NAMALWA (cell line): ENCODE data around the gene CDH8.

Experiments
- DNase-seq: peaks from one replicate; pipeline ENCODE4 v3.0.0-alpha.2; 2015; ENCODE audit warnings: low spot score

Gene CDH8

DNA sequence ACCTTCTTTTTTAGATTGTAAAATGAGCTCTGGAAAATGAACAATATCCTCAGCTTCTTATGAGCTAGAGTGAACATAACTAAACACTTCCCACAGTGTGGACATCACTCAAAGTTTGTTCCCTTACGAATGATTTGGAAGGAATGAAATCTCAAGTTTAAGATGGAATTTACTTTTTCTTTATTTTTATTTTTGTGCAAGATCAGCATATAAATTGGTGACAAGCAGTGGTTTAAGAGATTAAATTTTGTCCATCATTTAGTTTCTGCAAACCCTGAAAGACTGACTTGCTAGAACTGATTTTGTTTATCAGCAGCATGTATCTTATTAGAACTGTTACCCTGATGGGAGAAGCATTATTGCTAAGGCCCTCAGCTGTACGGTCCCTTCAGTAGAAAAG, 420.1 kb downstream of the CDH8 start:
- DNase-seq: no peak

DNA sequence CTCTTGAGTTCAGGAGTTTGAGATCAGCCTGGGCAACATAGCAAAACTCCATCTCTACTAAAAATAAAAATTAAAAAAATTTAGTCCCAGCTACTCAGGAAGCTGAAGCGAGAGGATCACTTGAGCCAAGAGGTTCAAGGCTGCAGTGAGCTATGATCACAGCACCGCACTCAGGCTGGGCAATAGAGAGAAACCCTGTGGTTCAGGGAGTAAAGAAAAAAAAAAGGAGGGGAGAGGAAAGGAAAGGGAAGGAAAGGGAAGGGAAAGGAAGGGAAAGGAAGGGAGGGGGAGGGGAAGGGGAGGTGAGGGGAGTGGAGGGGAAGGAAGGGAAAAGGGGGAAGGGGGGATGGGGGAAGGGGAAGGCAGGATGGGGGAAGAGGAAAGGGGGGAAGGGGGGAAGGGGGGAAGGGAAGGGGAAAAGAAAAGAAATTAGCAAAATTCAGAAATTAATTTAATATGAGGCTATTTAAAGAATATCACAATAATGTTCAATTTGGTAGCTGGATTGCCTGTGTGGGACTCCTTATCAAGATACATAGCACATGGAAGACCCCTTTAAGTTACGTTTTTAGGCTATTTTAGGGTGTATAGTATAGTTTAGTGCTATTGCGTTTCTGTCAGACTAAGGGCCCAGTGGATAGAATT, 424.3 kb downstream of the CDH8 start:
- no peak for DNase-seq

DNA sequence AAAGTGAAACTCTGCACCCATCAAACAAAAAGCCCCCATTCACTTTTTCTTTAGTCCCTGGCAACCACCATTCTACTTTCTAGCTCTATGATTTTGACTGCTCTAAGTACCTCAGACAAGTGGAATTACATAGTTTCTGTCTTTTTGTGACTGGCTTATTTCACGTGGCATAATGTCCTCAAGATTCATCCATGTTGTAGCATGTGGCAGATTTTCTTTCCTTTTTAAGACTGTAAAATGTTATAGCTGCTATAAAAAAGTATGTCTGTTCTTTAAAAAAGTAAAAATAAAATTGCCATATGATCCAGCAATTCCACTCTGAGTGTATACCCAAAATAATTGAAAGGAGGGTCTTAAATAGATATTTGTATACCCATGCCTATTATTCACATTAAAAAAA, 429.7 kb downstream of the CDH8 start:
- no peak for DNase-seq
